Measurements from ENCODE around the gene TRIM10.
"Not testable (repeated sequence)": the region's sequence is repeated elsewhere in the genome, so short reads cannot be mapped to it uniquely, and the experiment has no call there.

The TRIM10 gene

DNA sequence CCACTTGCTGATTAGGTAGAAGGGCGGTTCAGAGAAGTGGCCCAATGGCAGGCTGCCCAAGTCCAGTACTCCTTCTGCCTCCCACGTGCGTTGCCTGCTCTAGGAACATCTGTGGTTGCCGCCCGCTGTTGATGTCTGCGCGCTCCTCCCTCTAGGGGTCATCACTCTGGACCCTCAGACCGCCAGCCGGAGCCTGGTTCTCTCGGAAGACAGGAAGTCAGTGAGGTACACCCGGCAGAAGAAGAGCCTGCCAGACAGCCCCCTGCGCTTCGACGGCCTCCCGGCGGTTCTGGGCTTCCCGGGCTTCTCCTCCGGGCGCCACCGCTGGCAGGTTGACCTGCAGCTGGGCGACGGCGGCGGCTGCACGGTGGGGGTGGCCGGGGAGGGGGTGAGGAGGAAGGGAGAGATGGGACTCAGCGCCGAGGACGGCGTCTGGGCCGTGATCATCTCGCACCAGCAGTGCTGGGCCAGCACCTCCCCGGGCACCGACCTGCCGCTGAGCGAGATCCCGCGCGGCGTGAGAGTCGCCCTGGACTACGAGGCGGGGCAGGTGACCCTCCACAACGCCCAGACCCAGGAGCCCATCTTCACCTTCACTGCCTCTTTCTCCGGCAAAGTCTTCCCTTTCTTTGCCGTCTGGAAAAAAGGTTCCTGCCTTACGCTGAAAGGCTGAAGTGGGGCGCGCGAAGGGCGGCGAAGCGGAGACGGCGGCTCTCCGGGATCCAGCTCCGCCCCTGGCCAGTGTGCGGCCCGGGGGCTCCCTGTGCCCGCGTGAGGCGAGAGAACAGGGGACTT is 10.9 kb upstream of the TRIM10 start:
- DNase-seq (ENCODE audit: low spot score), result peak; percentile 35

DNA sequence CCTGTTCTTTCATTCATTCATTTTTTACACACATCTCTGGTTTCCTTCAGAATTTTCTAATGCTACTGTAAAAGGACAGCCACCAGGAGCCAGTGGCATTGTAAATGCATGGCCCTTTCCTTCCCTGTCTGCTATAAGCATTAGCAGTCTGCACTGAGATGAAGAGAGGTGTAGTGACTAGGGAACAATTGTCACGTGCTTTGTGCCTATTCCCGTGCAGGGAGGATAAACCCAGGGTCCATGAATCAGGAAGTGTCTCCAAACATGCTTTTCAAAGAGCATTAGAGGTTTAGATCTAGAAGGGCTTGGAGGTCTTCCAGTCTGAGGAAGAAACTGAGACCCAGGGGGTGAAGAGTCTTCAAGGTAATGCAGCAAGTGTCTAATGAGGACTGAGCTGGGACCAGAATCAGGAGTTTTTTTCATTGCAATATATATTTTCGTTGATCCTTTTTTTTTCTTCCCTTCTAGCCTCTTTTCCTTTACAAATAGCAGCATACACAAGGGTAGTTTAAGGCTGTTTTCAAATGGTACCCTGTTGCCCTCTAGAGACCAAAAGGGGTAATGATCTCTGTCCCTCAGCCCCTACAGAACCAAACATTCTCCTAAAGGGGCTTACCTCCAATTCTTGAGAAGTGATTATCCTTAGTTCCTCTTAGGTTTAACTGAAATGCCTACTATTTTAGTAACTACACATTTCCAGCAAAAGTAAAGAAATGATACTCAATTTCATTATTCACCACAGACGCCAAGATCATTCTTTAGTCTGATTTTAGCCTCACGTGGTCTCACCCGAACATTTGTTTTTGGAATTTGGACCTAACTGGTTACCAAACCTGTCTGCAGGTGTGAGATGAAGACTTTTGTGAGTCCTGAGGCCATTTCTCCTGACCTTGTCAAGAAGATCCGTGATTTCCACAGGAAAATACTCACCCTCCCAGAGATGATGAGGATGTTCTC is 8.9 kb upstream of the TRIM10 start:
- DNase-seq (ENCODE audit: low spot score), result peak; percentile 64

DNA sequence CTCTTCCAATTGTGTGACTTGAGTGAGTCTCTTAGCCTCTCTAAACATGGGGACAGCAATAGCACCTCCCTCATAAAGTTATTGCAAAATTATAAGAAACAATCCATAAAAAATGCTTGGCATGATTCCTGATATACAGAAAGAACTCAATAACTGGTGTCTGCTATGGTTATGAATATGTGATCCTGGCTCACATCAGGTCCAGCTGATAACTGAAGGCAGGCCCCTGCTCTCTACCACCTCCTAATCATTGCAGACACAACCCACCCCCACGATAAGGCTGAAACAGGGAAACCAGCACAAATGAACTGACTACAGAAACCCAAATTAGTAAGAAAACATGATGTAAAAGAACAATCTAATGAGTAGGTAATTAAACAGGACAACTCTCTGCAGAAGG is 7.7 kb upstream of the TRIM10 start:
- no peak for DNase-seq (ENCODE audit: low spot score)

DNA sequence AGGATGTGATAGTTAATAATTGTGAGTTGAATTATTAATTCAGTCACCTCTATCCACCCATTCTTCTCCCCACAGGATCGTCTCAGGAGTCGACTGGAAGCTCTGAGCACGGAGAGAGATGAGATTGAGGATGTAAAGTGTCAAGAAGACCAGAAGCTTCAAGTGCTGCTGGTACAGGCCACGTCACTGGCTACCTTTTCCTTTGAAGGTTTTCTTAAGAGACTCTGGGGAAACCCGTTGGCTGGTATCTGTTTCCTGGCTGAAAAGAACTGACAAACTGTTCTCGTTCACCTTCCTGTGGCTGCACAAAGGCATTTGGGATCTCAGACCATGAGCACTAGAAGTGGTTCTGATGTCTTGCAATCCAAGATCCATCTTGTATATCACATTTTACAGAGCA is 6.1 kb upstream of the TRIM10 start:
- DNase-seq (ENCODE audit: low spot score), result no peak

DNA sequence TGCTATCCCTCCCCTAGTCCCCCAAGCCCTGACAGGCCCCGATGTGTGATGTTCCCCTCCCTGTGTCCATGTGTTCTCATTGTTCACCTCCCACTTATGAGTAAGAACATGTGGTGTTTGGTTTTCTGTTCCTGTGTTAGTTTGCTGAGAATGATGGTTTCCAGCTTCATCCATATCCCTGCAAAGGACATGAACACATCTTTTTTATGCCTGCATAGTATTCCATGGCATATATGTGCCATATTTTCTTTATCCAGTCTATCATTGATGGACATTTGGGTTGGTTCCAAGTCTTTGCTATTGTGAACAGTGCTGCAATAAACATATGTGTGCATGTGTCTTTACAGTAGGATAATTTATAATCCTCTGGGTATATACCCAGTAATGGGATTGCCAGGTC is 4.2 kb upstream of the TRIM10 start:
- DNase-seq (ENCODE audit: low spot score), result not testable (repeated sequence)

DNA sequence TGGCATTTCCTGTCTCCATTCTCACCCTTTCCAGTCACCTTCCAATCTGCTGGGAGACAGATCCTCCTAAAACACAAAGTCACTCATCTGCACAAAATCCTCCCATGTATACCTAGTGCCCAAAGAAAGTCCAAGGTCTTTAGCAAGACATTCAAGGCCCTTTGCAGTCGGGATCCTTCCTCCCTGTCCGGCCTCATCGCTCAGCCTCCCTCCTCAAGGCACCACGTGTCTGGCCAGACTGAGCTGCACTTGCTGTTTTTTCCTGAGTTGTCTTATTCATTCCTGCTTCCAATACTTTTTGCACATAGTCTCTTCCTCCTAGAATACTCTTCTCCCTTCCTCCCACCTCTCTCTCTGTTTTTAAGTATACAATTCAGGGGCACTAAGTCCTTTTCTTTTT is 3.7 kb upstream of the TRIM10 start:
- no peak for DNase-seq (ENCODE audit: low spot score)

DNA sequence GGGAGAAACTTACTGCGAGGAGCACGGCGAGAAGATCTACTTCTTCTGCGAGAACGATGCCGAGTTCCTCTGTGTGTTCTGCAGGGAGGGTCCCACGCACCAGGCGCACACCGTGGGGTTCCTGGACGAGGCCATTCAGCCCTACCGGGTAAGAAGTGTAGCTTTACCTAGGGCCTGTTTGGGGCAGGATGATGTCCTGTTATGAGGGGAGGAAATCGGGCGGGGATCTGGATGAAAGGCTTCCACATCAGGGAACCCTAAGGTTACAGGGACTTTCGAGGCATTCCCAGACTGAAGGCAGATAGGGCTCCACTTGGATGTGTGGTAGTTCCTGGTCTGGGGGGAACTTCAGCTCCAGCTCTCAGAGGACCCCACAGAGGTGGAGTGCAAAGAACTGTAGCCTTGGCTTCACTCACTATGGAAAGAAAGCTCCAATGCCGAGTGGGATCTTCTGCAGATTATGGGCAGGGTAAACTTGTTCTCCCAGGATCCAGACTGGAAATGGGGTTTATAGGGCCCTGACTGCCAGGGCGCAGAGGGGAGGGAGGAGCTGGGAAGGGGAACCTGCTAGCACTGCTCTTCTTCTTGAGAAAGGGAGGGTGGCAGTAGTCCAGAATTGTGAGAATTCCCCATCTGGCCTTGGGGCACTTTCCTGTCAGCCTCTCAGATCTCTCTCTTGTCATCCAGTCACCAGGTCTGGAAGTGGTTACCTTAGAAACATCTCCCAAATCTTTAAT is 3.1 kb upstream of the TRIM10 start:
- no peak for DNase-seq (ENCODE audit: low spot score)

DNA sequence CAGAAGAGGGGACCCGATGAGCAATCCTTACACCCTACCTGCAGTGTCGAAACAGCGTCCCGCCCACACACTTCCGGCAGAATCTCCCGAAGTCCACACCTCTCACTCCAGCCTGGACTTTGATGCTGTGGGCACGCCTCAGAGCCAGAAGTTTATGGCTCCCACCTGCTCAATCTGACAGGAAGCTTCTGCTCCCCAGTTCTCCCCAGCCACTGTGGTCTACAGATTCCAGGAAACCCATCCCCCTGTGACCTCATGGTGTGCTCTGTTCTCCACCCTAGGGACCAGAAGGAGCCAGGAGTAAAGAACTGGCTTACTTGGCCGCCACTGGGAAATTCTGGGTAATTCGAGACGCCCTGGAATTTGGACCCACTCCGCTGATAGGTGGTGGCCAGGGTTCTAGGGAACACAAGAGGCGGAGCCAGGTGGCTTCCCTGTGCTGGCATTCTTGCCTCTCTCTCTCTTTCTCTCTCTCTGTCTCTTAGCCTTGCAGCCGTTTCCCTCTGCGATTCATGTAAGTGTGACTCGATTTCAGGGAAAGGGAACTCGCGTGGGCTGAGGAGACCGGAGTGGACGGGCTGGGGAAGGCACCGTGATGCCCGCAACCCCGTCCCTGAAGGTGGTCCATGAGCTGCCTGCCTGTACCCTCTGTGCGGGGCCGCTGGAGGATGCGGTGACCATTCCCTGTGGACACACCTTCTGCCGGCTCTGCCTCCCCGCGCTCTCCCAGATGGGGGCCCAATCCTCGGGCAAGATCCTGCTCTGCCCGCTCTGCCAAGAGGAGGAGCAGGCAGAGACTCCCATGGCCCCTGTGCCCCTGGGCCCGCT is 2.3 kb upstream of the TRIM10 start, which contains the start of gene TRIM15:
TRIM15 (plus strand) TSS at position 457 of the 828 bp plus-strand sequence; CDS start at position 596, 139 bp downstream.
- no peak for DNase-seq (ENCODE audit: low spot score)

DNA sequence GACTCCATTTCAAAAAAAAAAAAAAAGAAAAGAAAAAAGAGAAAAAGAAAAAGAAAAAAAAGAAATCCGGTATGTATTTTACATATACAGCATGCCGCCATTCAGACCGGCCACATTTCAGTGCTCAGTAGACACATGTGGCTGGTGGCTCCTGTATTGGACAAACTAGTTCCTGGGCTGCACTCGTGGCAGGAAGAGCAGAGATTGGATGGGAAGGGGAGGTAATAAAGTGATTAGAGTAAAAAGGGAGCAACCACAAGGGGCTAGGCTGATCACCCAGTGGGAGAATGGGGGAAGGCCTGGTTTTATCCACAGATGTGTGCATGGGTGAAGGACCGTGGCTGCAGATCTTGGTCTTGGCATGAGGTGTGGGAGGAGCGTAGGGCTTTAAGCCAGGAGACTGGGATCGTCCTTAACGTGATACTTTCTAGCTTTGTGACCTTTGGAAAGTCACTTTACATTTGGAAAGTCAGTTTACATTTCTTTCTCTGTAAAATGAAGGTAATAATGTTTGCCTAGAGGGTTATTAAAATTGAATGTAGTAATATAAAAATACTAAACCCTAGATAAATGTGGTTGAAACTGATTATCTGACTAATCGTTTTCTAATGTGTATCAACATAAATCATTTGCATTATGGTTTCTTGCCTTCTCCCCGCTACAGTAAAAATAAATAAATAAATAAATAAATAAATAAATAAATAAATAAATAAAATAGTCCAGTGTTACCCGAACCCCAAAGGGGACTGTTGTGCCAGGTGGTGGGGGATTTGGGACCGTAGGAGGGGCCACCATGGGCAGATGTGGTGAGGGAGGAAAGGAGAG is 1.5 kb upstream of the TRIM10 start:
- no peak for DNase-seq (ENCODE audit: low spot score)

DNA sequence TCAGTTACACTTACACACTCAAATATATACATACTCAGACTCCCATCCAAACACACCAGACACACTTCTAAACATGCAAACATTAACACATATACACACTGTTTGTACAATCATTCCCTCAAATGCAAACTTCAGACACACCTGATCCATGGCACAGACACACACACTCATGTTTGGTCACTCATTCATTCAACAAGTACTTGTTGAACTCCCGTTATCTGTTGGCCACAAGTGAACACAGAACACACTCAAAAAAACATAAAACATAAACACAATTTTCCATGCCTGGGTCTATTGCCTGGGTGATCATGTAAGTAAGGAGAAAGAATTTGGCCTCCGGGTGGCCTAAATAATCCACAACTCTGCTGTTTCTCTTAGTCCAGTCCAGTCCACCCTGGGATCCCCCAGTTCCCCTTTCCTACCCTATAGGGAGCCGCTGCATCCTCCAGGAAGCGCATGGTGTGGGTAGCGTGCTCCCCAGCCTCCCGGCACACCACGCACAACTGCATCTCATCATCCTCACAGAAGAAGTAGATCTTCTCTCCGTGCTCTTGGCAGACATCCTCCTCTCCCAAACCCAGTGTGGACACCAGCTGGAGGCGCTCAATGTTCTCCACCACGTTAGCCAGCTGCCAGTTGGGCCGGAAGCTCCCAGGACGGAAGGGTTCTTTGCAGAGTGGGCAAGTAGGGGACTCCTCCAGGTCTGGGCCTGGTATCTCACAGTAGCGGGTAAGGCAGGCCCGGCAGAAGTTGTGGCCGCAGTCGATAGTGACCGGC is 815 bp downstream of the TRIM10 start:
- DNase-seq (ENCODE audit: low spot score), result no peak

DNA sequence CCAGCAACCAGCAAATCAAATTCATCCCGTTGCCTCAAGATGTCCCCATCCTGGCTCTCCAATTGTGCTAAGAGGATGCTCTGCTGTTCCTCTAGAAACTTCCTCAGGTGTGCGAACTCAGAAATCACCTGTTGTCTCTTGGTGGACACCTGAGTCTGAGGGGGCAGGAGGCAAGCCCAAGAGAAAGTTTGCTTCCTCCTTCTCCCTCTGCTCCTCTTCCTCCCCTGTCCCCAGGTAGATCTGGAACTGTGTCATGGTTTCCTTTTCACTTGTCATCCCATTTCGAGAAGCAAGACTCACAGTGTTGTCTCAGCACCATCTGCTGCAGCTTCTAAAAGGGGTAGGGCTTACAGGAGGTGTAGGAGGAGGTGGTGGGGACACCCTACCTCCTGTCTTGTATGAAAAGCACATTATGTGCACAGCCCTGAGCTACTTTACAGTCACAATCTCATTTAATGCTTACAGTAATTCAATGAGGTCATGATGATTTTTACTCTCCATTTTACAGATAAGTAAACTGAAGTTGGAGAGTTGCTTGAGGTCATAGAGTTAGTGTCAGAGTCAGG is 2.5 kb downstream of the TRIM10 start:
- DNase-seq (ENCODE audit: low spot score), result no peak

DNA sequence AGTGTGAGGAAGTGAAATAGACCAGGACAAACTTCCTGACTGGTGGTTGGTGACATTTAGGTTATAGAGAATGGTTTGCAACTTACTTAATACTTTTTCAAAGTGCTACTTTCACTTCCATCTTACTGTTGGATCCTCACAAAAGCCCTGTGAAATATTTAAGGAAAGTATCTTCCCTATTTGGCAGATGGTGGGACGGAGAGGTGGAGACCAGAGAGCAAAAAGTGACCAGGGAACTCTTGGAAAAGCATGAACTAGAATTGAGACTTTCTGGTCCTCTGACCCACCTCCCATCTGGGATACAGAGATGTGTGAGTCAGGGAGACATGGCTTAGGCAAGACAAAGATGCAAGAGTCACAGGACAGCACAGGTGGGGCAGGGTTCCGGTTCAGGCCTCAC is 3.0 kb downstream of the TRIM10 start:
- no peak for DNase-seq (ENCODE audit: low spot score)

DNA sequence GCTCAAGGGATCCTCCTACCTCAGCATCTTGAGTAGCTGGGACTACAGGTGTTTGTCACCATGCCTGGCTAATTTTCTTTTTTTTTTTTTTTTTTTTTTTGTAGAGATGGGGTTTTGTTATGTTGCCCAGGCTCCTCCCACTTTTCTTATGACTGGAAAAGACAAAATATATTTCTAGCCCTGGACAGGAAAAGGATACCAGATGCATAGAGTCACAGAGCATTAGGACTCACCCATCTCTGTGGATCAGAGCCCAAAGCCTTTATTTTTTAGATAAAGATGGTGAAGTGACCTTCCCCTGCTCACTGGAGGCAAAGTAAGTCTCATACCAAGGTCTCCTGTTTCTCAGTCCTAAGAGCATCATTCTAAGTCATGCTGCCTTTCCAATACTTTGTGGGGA is 3.4 kb downstream of the TRIM10 start:
- DNase-seq (ENCODE audit: low spot score), result no peak

DNA sequence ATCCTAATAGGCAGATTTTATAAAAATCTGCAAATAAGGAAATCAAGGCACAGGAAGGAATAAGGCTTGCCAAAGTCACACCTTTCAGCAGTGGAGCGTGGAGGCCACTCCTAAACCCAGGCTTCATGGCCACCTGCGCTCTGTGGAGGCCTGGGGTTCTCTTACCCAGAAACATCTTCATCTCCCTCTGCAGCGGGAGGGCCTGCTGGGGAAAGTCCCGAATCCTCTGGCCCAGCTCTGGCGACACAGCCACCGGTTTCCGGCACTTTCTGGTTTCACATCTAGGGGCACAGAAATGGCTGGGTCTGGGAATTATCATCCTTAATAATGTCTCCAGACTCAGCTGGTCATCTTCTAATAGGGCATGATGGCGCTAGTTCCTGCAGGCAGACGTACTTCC is 4.2 kb downstream of the TRIM10 start:
- no peak for DNase-seq (ENCODE audit: low spot score)

DNA sequence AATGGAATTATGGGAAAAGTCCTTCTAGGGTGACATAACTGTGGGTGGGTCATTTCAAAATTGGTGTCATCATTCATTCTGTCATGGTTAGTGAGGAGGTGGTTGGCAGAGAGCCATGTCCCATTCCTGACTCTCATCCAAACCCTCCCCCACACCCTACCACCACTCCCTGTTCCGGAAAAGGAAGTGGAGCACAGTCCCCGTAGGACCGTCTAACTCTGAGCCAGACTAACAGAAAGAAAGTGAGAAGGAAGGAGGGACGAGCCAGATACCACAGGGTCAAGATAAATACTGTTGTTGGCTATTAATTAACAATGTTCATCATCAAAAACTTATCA is 4.8 kb downstream of the TRIM10 start:
- peak; percentile 38 for DNase-seq (ENCODE audit: low spot score)

DNA sequence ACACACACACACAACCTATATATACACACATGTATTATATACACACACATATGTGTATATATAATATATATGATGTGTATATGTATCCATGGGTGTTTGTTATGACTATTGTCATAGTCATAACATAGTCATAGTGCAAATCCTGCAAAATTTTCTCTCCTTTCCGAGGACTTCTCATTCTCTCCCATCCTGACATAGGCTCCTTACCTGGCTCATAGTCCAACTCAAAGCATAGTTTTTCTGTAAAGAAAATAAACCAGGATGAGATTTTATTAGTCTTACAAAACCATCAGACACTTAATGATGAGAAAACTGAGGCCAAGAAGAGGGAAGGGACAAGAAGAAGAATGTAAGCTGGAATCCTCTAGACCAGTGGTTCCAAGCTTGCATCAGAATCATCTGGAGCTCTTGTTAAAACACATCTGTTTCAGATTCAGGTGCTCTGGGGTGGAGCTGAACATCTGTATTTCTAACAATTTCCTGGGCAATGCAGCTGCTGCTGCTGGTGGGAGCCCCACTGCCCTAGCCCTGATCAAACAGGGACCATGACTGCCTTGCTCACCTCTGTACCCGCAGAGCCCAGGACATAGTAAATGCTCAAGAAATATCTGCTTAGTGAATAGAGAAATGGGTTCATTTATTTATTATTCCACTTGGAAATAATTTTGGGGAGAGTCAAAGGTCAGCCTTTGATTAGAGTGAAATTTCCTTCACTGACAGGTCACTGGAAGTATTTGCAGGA is 5.3 kb downstream of the TRIM10 start:
- no peak for DNase-seq (ENCODE audit: low spot score)

DNA sequence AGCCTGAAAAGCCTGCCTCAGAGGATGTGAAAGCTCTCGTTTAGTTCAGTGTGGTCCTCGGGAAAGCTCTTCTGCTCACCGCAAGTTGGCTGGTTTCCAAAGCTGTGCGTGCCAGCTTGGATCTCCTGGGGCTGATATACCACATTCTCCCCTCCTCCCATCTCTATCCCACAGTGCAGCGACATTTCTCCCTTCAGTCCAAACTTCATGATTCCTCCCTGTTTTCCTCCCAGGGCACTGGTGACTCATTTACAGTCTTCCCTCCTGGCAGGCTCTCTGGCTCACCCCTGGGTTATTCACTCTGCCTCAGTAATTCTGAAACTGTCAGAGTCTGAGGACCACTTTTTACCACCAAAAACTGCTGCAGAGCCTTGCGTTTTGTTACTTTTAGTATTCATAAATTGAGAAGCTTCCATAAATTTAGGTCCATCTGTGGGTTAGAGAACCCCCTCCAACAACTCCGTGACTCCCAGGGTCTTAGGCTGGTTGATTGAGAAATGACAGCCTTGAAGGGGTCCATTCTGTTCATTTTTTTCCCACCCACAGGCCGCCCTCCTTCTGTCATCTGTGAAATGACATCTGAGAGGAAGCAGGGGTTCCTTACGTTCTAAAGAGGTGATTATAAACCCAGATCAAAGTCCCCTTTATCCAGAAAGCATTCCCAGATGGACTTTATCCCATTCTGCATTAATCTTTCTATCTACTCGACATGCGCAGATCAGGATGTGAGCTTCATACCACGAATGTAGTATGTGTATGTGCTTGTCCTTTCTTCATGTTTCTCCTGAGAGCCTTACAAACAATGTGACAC is 6.1 kb downstream of the TRIM10 start:
- peak; percentile 92 for DNase-seq (ENCODE audit: low spot score)

DNA sequence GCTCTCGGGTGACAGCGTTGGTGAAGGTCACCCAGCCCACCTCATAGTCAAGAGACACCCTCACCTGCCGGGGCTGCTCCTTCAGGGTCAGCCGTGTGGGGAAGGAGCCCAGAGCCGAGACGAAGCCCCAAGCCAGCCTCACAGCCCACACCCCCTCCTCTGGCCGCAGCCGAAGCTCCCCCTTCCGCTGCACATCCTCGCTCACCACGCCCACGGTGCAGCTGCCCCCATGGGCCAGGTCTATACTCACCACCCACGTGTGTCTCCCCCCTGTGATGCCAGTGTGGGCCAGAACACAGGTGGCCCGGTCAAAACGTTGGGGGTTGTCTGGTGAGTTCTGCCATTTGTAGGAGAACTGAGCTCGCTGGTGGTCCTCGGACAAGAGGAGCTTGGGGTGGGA is 7.0 kb downstream of the TRIM10 start:
- DNase-seq (ENCODE audit: low spot score), result no peak
